Measurements from ENCODE around the gene TBCC. TPM values are rescaled to one million over a fixed set of nuclear protein-coding genes. Genes with fewer than 3 reads are reported as not detected.

The TBCC gene
- total RNA-seq, 1 experiment from 2014 or later, result 36.2 TPM

DNA sequence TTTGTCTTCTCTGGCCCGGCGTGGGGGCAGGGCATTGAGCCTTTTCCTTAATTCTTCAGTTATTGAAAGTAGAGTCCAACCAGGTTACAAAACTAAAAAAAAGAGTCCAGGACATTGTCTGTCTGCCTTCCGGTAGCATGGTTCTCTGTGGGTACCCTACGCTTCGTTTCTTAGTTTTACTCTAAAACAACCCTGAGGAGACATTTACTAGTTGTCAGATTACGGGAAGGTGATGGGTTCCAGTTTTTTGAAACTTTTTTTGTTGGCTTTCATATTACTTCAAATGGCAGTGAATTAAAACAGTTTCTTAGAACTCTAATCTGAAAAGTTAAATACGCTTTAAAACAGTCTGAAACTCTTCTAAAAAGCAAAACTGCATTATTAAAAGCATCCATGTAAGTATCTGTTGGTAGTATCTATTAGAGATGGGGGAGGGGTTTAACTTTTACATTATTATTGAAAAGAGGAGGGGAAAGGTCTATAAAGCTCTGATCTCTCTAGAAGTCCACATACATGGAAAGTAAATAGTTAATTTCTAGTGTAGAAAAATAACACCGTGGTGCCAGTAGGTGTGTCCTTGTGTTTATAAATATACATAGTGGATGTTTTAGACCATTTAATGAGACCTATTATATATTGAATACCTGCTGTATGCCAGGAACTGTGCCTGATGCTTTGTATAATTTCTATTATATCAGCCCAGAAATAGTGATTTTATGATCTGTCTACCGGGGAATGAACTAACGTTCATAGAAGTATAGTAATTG lies 38.2 kb upstream of the TBCC start:
- Mint-ChIP-seq H3K27me3 (ENCODE audit: unreplicated experiment) (no peaks in the 10 kb centered on the region), H3K36me3 (ENCODE audit: insufficient read depth, unreplicated experiment) (peaks cover 60% of the 10 kb centered on the region), H3K4me1 (ENCODE audit: low read depth, unreplicated experiment) (peaks cover 34% of the 10 kb centered on the region), H3K9me3 (ENCODE audit: low read depth, unreplicated experiment) (no peaks in the 10 kb centered on the region), H3K27ac (ENCODE audit: unreplicated experiment) (peak overlapping the region; percentile 99), H3K4me3 (ENCODE audit: low read depth, unreplicated experiment) (peak overlapping the region; percentile 91)
- CTCF ChIA-PET, result no interaction called here
- DNase-seq, result no peak
- intact Hi-C loops (cut with micrococcal nuclease; ENCODE audit: unreplicated experiment), result no loop called here
- TF ChIP-seq, protein P1, sequence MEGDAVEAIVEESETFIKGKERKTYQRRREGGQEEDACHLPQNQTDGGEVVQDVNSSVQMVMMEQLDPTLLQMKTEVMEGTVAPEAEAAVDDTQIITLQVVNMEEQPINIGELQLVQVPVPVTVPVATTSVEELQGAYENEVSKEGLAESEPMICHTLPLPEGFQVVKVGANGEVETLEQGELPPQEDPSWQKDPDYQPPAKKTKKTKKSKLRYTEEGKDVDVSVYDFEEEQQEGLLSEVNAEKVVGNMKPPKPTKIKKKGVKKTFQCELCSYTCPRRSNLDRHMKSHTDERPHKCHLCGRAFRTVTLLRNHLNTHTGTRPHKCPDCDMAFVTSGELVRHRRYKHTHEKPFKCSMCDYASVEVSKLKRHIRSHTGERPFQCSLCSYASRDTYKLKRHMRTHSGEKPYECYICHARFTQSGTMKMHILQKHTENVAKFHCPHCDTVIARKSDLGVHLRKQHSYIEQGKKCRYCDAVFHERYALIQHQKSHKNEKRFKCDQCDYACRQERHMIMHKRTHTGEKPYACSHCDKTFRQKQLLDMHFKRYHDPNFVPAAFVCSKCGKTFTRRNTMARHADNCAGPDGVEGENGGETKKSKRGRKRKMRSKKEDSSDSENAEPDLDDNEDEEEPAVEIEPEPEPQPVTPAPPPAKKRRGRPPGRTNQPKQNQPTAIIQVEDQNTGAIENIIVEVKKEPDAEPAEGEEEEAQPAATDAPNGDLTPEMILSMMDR (IDR thresholded peaks at IDR 0.05; ENCODE audit: unreplicated experiment), result no peak
- no TSS peak for BruUV-seq (replicated peaks)

DNA sequence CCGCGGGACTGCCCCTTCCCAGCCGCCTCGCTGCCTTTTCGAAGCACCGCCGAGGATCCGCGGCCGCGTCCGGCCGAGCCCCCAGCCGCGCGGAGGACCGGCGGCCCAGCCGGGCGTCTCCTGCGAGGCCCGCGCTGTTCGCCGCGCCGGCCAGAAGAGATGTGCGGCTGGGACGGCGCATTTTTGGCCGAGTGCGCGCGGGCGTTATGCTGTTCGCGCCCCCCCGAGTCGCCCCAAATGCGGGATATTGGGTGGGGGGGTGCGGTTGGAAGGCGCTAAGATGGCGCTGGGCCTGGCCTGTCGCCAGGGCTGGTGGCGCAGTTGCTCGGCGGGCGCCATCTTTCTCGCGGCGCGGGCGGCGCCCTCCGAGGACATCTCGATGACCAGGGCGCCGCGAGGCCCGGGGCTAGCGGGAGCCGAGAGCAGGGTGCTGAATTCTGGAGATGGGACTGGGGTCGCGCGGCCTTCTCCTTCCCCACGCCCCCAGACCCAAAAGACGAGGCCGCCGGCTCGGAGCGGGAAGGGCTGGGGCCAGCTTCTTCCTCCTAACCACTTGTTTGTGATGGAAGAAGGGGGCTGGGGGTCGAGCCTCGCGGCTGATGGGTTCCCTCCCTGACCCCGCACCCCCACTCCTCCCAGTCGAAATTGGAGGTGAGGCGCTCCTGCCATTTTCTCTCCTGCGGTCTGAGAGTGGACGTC lies 37.4 kb upstream of the TBCC start:
- Mint-ChIP-seq H3K4me1 (ENCODE audit: low read depth, unreplicated experiment) (peaks cover 34% of the 10 kb centered on the region), H3K27ac (ENCODE audit: unreplicated experiment) (peak overlapping the region; percentile 99), H3K27me3 (ENCODE audit: unreplicated experiment) (no peaks in the 10 kb centered on the region), H3K9me3 (ENCODE audit: low read depth, unreplicated experiment) (no peaks in the 10 kb centered on the region), H3K4me3 (ENCODE audit: low read depth, unreplicated experiment) (peak overlapping the region; percentile 91), H3K36me3 (ENCODE audit: insufficient read depth, unreplicated experiment) (peaks cover 67% of the 10 kb centered on the region)
- TF ChIP-seq, protein P1 (IDR thresholded peaks at IDR 0.05; ENCODE audit: unreplicated experiment), result no peak
- TSS peak; percentile 45 for BruUV-seq (replicated peaks)
- CTCF ChIA-PET, result interaction anchor here (0.7 to 1.9 kb wide), 2 partner anchors 13 to 57 kb away, joined by 3 to 7 read pairs; no protein-coding TSS in a partner anchor
- DNase-seq, result peak; percentile 86
- intact Hi-C loops (cut with micrococcal nuclease; ENCODE audit: unreplicated experiment), result no loop called here

DNA sequence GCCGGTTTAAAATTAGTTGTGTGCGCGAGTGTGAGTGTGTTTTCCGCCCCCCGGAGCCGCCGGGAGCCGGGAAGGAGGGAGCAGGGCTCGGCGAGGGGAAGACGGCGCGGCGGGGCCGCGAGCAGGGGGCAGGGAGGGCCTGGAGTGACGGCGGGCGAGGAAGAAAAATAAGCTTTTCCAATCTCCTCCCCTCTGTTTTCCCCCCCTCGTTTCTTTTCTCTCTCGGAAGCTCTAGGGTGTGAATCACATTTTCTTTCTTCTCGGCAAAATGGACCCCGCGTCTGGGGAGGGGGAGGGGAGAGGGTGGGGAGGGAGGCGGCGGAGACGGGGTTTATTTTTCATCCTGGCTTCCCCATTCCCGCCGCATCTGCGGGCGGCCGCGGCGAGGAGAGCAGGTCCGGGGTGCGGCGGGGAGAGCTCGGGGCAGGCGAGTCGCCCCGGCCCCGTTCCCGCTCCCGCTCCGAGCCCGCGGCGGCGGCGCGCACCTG lies 36.8 kb upstream of the TBCC start:
- Mint-ChIP-seq H3K27ac (ENCODE audit: unreplicated experiment) (peak overlapping the region; percentile 99), H3K4me3 (ENCODE audit: low read depth, unreplicated experiment) (peak overlapping the region; percentile 91), H3K4me1 (ENCODE audit: low read depth, unreplicated experiment) (peaks cover 39% of the 10 kb centered on the region), H3K9me3 (ENCODE audit: low read depth, unreplicated experiment) (no peaks in the 10 kb centered on the region), H3K27me3 (ENCODE audit: unreplicated experiment) (no peaks in the 10 kb centered on the region), H3K36me3 (ENCODE audit: insufficient read depth, unreplicated experiment) (peaks cover 67% of the 10 kb centered on the region)
- BruUV-seq (replicated peaks), result no TSS peak
- intact Hi-C loops (cut with micrococcal nuclease; ENCODE audit: unreplicated experiment), result loop anchor here (1.0 kb wide), 1 partner anchor 36 kb away; the partner anchor contains the start of gene TBCC
- TF ChIP-seq, protein P1 (IDR thresholded peaks at IDR 0.05; ENCODE audit: unreplicated experiment), result no peak
- DNase-seq, result peak; percentile 89
- CTCF ChIA-PET, result interaction anchor here (0.6 to 1.9 kb wide), 5 partner anchors 14 to 150 kb away, joined by 3 to 7 read pairs (median 4); no protein-coding TSS in a partner anchor

DNA sequence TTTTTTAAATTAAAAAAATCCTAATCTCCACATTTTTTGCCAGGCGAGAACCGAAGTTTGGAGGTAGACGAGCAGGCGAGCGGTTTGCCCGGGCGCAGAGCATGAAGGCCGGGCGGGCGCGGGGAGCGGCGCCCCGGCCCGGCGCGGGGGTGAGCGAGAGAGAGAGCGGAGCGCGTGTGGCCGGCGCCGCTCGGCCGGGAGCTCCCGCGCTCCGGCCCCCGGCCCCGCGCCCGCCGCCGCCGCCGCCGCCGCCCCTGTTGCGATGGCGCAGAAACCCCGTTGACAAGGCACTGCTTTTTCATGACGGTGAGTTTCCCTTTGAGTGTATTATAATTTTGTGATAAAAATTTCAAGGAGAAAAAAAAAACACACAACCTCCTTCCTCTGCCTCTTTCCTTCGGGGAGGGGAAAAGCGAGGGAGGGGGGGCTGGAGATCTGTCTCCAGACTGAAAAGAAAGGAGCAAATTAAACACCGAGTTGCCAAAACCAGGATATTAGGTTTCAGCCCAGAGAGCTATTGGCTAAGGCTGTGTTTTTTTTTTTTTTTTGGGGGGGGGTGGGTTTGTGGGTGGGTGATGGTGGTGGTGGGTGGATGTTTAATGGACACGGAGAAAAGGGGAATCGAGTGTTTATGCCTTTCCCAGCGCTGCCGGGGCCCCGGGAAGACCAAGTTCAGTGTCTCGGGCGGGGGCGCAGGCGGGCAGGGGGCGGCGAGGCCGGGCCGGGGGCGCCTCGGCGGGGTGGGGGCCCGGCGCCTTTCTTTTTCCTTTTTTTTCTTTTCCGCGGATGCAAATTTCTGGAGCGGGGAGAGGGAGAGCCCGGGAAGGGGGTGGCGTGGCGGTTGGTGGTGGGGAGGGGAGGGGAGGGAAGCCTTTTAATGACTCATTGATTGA lies 36.1 kb upstream of the TBCC start, which contains the start of gene BICRAL:
Gene BICRAL, plus strand, starts transcription at position 257 of the 893 bp plus-strand sequence. CDS start 39,971 bp downstream, outside the sequence.
- BruUV-seq (replicated peaks), result no TSS peak
- Mint-ChIP-seq H3K4me3 (ENCODE audit: low read depth, unreplicated experiment) (peak within 1 kb of the TSS; percentile 91), H3K9me3 (ENCODE audit: low read depth, unreplicated experiment) (no peaks in the 10 kb centered on the region), H3K4me1 (ENCODE audit: low read depth, unreplicated experiment) (peaks cover 46% of the 10 kb centered on the region), H3K36me3 (ENCODE audit: insufficient read depth, unreplicated experiment) (peaks cover 67% of the 10 kb centered on the region), H3K27me3 (ENCODE audit: unreplicated experiment) (no peaks in the 10 kb centered on the region), H3K27ac (ENCODE audit: unreplicated experiment) (peak within 1 kb of the TSS; percentile 99)
- TF ChIP-seq, protein P1 (IDR thresholded peaks at IDR 0.05; ENCODE audit: unreplicated experiment), result no peak
- intact Hi-C loops (cut with micrococcal nuclease; ENCODE audit: unreplicated experiment), result loop anchor here (1.0 kb wide), 1 partner anchor 36 kb away; the partner anchor contains the start of gene TBCC
- CTCF ChIA-PET, result interaction anchor here (0.6 to 1.9 kb wide), 11 partner anchors 9 to 421 kb away, joined by 3 to 7 read pairs (median 4); partner anchors contain the start of gene TBCC
- peak; percentile 87 for DNase-seq

Measured in Calu3 (cell line).